Neural crest cell (in vitro differentiated cells): ENCODE results near the gene ITGBL1. TPM values are rescaled to one million over a fixed set of nuclear protein-coding genes. Genes with fewer than 3 reads are reported as not detected.

ENCODE experiments used
- DNase-seq: peaks from one replicate; pipeline ENCODE4 v3.0.0; 2021; ENCODE audit warnings: low read depth, mixed read lengths, low spot score
- H3K27ac Mint-ChIP-seq: one replicate; pipeline ENCODE4 v1.8.0; 2021; ENCODE audit warnings: mild to moderate bottlenecking, mixed read lengths; ENCODE audit not compliant: unreplicated experiment
- H3K27me3 Mint-ChIP-seq: 2 replicates; pipeline ENCODE4 v1.8.0; 2021; ENCODE audit warnings: low read depth, mild to moderate bottlenecking, mixed read lengths
- H3K36me3 Mint-ChIP-seq: 2 replicates; pipeline ENCODE4 v1.8.0; 2021; ENCODE audit warnings: low read depth, mild to moderate bottlenecking, mixed read lengths
- H3K4me1 Mint-ChIP-seq: 2 replicates; pipeline ENCODE4 v1.8.0; 2021; ENCODE audit warnings: mixed read lengths
- H3K4me3 Mint-ChIP-seq: one replicate; pipeline ENCODE4 v1.8.0; 2021; ENCODE audit warnings: mild to moderate bottlenecking, mixed read lengths
- H3K9me3 Mint-ChIP-seq: 2 replicates; pipeline ENCODE4 v1.8.0; 2021; ENCODE audit warnings: mixed read lengths
- CTCF ChIP-seq: fragments of 200-600 bp; sonication (generic); conservative IDR thresholded peaks from 2 replicates; pipeline ENCODE4 v1.5.0; 2021; ENCODE audit warnings: antibody characterized with exemption, mild to moderate bottlenecking
- total RNA-seq: library from RNA; stranded (reverse); gene quantifications from 2 replicates; pipeline ENCODE4 v1.2.1, GENCODE V29; 2021

ITGBL1 gene
- total RNA-seq, 1 donor from 2014 or later: not detected

DNA sequence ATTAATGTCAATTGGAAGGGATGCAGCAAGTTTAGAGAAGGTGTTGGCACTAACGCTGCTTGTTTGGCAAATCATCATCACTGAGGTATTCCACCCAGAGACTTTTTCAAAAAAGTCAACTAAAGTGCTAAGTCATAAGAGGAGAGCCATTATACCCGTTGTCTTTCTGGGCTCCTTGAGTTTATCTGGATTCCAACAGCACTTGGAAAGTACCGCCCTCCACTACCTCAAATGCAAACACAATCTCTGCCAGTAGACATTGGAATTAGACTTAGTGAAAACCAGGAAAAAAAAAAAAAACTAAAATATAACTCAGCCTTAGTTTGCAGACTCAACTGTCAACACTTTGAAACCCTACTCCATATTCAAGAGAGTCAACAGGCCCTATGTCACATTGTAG, 266.0 kb downstream of the ITGBL1 start:
- H3K36me3 Mint-ChIP-seq: no peaks in the 10 kb centered on the region
- TF ChIP-seq CTCF: no peak
- DNase-seq: no peak
- H3K27me3 Mint-ChIP-seq: no peaks in the 10 kb centered on the region
- no peak overlapping the region for H3K4me3 Mint-ChIP-seq
- H3K9me3 Mint-ChIP-seq: no peaks in the 10 kb centered on the region
- H3K27ac Mint-ChIP-seq: no peak overlapping the region
- H3K4me1 Mint-ChIP-seq: no peaks in the 10 kb centered on the region

DNA sequence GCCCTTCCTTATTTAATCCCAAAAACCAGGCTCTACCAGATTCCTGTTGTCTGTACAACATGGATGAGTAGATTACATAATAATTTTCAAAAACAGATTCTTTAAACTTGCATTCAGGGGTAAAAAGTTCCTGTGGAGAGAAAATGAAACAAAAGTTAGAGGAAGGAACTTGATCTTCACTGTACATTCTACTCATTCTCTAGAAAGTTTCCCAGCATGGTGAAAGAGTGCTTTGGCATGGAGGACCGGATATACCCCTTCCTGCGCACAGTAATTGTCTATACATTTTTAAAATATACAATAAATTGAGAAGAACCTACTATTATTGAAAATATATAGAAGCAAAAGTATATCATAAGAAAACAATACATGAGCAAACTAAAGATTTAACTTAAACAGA, 274.2 kb downstream of the ITGBL1 start:
- H3K27me3 Mint-ChIP-seq: no peaks in the 10 kb centered on the region
- no peaks in the 10 kb centered on the region for H3K4me1 Mint-ChIP-seq
- H3K9me3 Mint-ChIP-seq: no peaks in the 10 kb centered on the region
- no peak overlapping the region for H3K4me3 Mint-ChIP-seq
- no peak for TF ChIP-seq CTCF
- DNase-seq: no peak
- no peak overlapping the region for H3K27ac Mint-ChIP-seq
- H3K36me3 Mint-ChIP-seq: no peaks in the 10 kb centered on the region

DNA sequence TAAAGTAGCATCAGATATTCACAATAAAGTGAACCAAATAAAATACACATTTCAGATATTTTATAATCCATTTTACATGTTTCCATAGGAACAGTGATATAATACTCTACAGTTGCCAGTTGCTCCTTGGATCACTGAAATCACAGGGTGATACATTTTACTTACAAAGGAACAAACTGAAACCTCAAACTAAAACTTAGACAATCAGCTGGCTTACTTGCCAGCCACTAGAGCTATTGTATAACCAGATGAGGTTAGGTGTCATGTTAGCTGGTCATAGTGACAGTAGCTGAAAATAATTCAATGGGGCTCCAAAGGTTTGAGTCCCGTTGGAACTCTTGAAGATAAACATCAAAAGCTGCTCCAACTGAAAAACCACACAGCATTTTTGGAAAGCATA, 274.6 kb downstream of the ITGBL1 start:
- Mint-ChIP-seq H3K27ac (no peak overlapping the region), H3K36me3 (no peaks in the 10 kb centered on the region), H3K4me3 (no peak overlapping the region), H3K9me3 (no peaks in the 10 kb centered on the region), H3K4me1 (no peaks in the 10 kb centered on the region), H3K27me3 (no peaks in the 10 kb centered on the region)
- no peak for DNase-seq
- no peak for TF ChIP-seq CTCF

GRCh38 chr13:101728021-101728420, 275.5 kb downstream of the ITGBL1 start:
- DNase-seq: no peak
- no peaks in the 10 kb centered on the region for H3K27me3 Mint-ChIP-seq
- no peaks in the 10 kb centered on the region for H3K9me3 Mint-ChIP-seq
- H3K36me3 Mint-ChIP-seq: no peaks in the 10 kb centered on the region
- no peak for TF ChIP-seq CTCF
- H3K27ac Mint-ChIP-seq: no peak overlapping the region
- no peaks in the 10 kb centered on the region for H3K4me1 Mint-ChIP-seq
- H3K4me3 Mint-ChIP-seq: no peak overlapping the region

- Mint-ChIP-seq H3K4me1 (no peaks in the 10 kb centered on the region), H3K27ac (no peak overlapping the region), H3K9me3 (no peaks in the 10 kb centered on the region), H3K27me3 (no peaks in the 10 kb centered on the region), H3K36me3 (no peaks in the 10 kb centered on the region), H3K4me3 (no peak overlapping the region)
- DNase-seq: no peak
- TF ChIP-seq CTCF: no peak
These were observed 276.1 kb downstream of the ITGBL1 start for GRCh38 chr13:101728615-101729014.
